HepG2 (cell line): ENCODE results near the gene CATSPERD. TPM values are rescaled to one million over a fixed set of nuclear protein-coding genes. Genes with fewer than 3 reads are reported as not detected.

Experiments used
- CCDC6 ChIP-seq: sonication (generic); formaldehyde crosslinking; IDR thresholded peaks from 2 replicates; pipeline ENCODE4 v1.8.1; 2022; ENCODE audit warnings: mild to moderate bottlenecking, missing genetic modification reagents, moderate library complexity
- FOXO4 ChIP-seq: sonication (generic); formaldehyde crosslinking; conservative IDR thresholded peaks from 2 replicates; pipeline ENCODE4 v1.8.1; 2023; ENCODE audit warnings: missing genetic modification reagents
- HBP1 ChIP-seq: IDR thresholded peaks from 2 replicates; pipeline ENCODE4 v1.6.1; 2016; ENCODE audit warnings: low read depth, control low read depth
- HIVEP1 ChIP-seq: sonication (generic); formaldehyde crosslinking; IDR thresholded peaks from 2 replicates; pipeline ENCODE4 v1.4.0; 2020; ENCODE audit warnings: mild to moderate bottlenecking, missing genetic modification reagents
- NCOA1 ChIP-seq: sonication (generic); formaldehyde crosslinking; IDR thresholded peaks from 2 replicates; pipeline ENCODE4 v1.9.0; 2021; ENCODE audit warnings: missing genetic modification reagents
- NCOA5 ChIP-seq: sonication (generic); formaldehyde crosslinking; IDR thresholded peaks from 2 replicates; pipeline ENCODE4 v1.4.0; 2020; ENCODE audit warnings: missing genetic modification reagents
- TFAP4 ChIP-seq: sonication (generic); IDR thresholded peaks from 2 replicates; pipeline ENCODE4 v1.6.1; 2016; ENCODE audit warnings: low read depth, borderline replicate concordance
- ZBTB20 ChIP-seq: sonication (generic); formaldehyde crosslinking; IDR thresholded peaks from 2 replicates; pipeline ENCODE4 v1.8.1; 2023; ENCODE audit warnings: missing genetic modification reagents, low read depth, mild to moderate bottlenecking, borderline replicate concordance
- ZHX1 ChIP-seq: sonication (generic); formaldehyde crosslinking; IDR thresholded peaks from 2 replicates; pipeline ENCODE4 v1.8.1; 2022; ENCODE audit warnings: low read depth, mild to moderate bottlenecking, missing genetic modification reagents
- ZHX2 ChIP-seq, 2 experiments: sonication (generic) in 1 of 2; formaldehyde crosslinking in 1 of 2; IDR thresholded peaks; 2 replicates each; pipeline versions ENCODE4 v1.6.1 to v1.9.0; 2014 to 2022; ENCODE audit warnings: antibody characterized with exemption in 1 of 2, borderline replicate concordance in 1 of 2, inconsistent platforms in 1 of 2, low read depth in 1 of 2, missing genetic modification reagents in 1 of 2
- ZMYM3 ChIP-seq: sonication (generic); formaldehyde crosslinking; IDR thresholded peaks from 2 replicates; pipeline ENCODE4 v1.5.1; 2020; ENCODE audit warnings: mild to moderate bottlenecking, missing genetic modification reagents
- ZNF614 ChIP-seq: IDR thresholded peaks from 2 replicates; pipeline ENCODE4 v1.6.1; 2018; ENCODE audit warnings: missing biosample characterization, missing genetic modification reagents, inconsistent platforms, borderline replicate concordance
- ZNF619 ChIP-seq: sonication (generic); formaldehyde crosslinking; IDR thresholded peaks from 2 replicates; pipeline ENCODE4 v1.4.0; 2020; ENCODE audit warnings: mild to moderate bottlenecking, missing genetic modification reagents
- polyA plus RNA-seq, 8 experiments: library from polyadenylated mRNA; depleted of rRNA in 3 of 8; stranded (reverse) in 7 of 8; unstranded in 1 of 8; fragments of >200 nt; fragmentation: Illumina TruSeq in 4 of 8; extraction: Trizol in 4 of 8; gene quantifications; 2 replicates each; pipeline versions ENCODE4 v1.2.1 to v1.2.3, GENCODE V29; 2011 to 2016; ENCODE audit warnings: low read depth in 4 of 8, missing spikeins in 1 of 8, mixed read lengths in 1 of 8; ENCODE audit not compliant: insufficient read depth in 1 of 8
- total RNA-seq, 5 experiments: library from RNA; depleted of rRNA; stranded (reverse); fragments of >200 nt; fragmentation: Illumina TruSeq; extraction: Trizol; gene quantifications; 2 replicates each; pipeline ENCODE4 v1.2.3, GENCODE V29; 2016; ENCODE audit warnings: low read depth in 1 of 5

The CATSPERD gene
- total and polyA plus RNA-seq, 2 of the 13 experiments (the other 11 are each of a cell fraction or from before 2014, with no cell fraction given), result 0.04 TPM; not detected in 1

GRCh38 chr19:5686326-5686646 lies 34.2 kb upstream of the CATSPERD start (continued):
- TF ChIP-seq FOXO4 (CRISPR knock-in tag), result no peak
- 0 out of 2 replicates have a peak, but pooled peaks have one; percentile 4 for TF ChIP-seq ZNF619 (CRISPR knock-in tag)
- 0 out of 2 replicates have a peak, but pooled peaks have one; percentile 7 for TF ChIP-seq HIVEP1 (CRISPR knock-in tag)
- no peak for TF ChIP-seq ZHX2 (IDR thresholded peaks at IDR 0.05; ENCODE audit: low read depth)
- 0 out of 2 replicates have a peak, but pooled peaks have one; percentile 13 for TF ChIP-seq ZHX2 (CRISPR knock-in tag; IDR thresholded peaks at IDR 0.05; ENCODE audit: borderline replicate concordance)
- no peak for TF ChIP-seq NCOA5 (CRISPR knock-in tag)
- TF ChIP-seq NCOA1 (CRISPR knock-in tag), result no peak
- 0 out of 2 replicates have a peak, but pooled peaks have one; percentile 36 for TF ChIP-seq ZHX1 (CRISPR knock-in tag)
- TF ChIP-seq ZNF614 (CRISPR knock-in tag), result no peak
- 0 out of 2 replicates have a peak, but pooled peaks have one; percentile 56 for TF ChIP-seq ZBTB20 (CRISPR knock-in tag)
- no peak for TF ChIP-seq ZMYM3 (CRISPR knock-in tag)
- no peak for TF ChIP-seq HBP1
- no peak for TF ChIP-seq TFAP4
- no peak for TF ChIP-seq CCDC6 (CRISPR knock-in tag)
